Lower lobe of right lung (tissue), 2 donors: ENCODE data around the gene PTPN4. TPM values are rescaled to one million over a fixed set of nuclear protein-coding genes. Genes with fewer than 3 reads are reported as not detected.

ENCODE experiments used
- ATAC-seq, 2 donors: fragments of 200-7000 bp; cut with Tn5 transposase; one replicate each; pipeline ENCODE4 v1.9.1; 2020 to 2022; ENCODE audit warnings: mild to moderate bottlenecking in 2 of 2, moderate library complexity in 2 of 2
- DNase-seq: peaks from one replicate; pipeline ENCODE4 v3.0.0-alpha.2; 2020
- H3K27ac ChIP-seq: fragments of 200-600 bp; one replicate; pipeline ENCODE4 v1.8.0; 2022
- H3K27me3 ChIP-seq: fragments of 200-600 bp; one replicate; pipeline ENCODE4 v1.8.0; 2022; ENCODE audit warnings: low read depth
- H3K36me3 ChIP-seq: fragments of 200-600 bp; one replicate; pipeline ENCODE4 v1.8.0; 2022; ENCODE audit warnings: mild to moderate bottlenecking
- H3K4me1 ChIP-seq: fragments of 200-600 bp; one replicate; pipeline ENCODE4 v1.8.0; 2022
- H3K4me3 ChIP-seq: fragments of 200-600 bp; one replicate; pipeline ENCODE4 v1.8.0; 2022; ENCODE audit warnings: mild to moderate bottlenecking
- H3K9me3 ChIP-seq: fragments of 200-600 bp; one replicate; pipeline ENCODE4 v1.8.0; 2022
- intact Hi-C: fragments of 100-400 bp; cut with DNase I; formaldehyde crosslinking; loops from one replicate; pipeline ENCODE4 v1.11.0; 2022
- total RNA-seq: library from RNA; stranded (reverse); fragmentation: NEBNext Ultra II Directional; extraction: Animal tissue kit (Norgen Biotek cat#: 25700); gene quantifications from one replicate; pipeline ENCODE4 v1.2.1, GENCODE V29; 2021
- TF ChIP-seq, protein P1 (sequence below): fragments of 200-600 bp; IDR thresholded peaks from one replicate; pipeline ENCODE4 v1.8.0; 2022; ENCODE audit warnings: antibody characterized with exemption, mild to moderate bottlenecking
- donor health status: DM: no; HTN: yes; CAD: no; lungs with severe emphysema.

PTPN4 gene
- total RNA-seq, 1 donor from 2014 or later: 44.5 TPM

DNA sequence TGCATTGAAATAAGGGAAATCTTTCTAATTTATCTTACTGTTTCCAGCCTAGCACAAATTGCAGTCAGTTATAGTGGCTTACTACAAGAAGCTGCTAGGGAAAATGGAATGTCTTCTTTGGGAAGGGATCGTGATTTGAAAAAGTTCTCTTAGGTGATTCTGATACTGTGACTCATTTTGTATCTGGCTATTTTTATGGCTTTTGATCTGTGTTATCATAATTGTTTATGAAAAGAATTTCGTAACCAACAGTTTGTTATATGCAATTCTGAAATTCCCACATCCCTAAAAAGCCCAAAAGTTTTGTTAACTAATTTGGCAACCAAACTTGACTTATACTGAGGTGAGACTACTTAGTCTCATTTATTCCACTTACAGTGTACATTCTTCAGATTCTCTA, 12.4 kb downstream of the PTPN4 start:
- TF ChIP-seq, protein P1, sequence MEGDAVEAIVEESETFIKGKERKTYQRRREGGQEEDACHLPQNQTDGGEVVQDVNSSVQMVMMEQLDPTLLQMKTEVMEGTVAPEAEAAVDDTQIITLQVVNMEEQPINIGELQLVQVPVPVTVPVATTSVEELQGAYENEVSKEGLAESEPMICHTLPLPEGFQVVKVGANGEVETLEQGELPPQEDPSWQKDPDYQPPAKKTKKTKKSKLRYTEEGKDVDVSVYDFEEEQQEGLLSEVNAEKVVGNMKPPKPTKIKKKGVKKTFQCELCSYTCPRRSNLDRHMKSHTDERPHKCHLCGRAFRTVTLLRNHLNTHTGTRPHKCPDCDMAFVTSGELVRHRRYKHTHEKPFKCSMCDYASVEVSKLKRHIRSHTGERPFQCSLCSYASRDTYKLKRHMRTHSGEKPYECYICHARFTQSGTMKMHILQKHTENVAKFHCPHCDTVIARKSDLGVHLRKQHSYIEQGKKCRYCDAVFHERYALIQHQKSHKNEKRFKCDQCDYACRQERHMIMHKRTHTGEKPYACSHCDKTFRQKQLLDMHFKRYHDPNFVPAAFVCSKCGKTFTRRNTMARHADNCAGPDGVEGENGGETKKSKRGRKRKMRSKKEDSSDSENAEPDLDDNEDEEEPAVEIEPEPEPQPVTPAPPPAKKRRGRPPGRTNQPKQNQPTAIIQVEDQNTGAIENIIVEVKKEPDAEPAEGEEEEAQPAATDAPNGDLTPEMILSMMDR: no peak
- DNase-seq (no peak), ATAC-seq (no peak)
- no peaks in the 10 kb centered on the region for H3K36me3 ChIP-seq
- H3K4me3 ChIP-seq: no peak overlapping the region
- intact Hi-C loops: no loop called here
- H3K9me3 ChIP-seq: no peaks in the 10 kb centered on the region
- no peaks in the 10 kb centered on the region for H3K27me3 ChIP-seq
- no peaks in the 10 kb centered on the region for H3K4me1 ChIP-seq
- no peak overlapping the region for H3K27ac ChIP-seq

- intact Hi-C loops: no loop called here
- ATAC-seq: no peak
These were observed 13.0 kb downstream of the PTPN4 start for GRCh38 chr2:119772767-119773166.

GRCh38 chr2:119774026-119774425, 14.3 kb downstream of the PTPN4 start:
- DNase-seq (no peak), ATAC-seq (no peak)
- Histone ChIP-seq H3K4me3 (no peak overlapping the region), H3K27me3 (no peaks in the 10 kb centered on the region), H3K4me1 (no peaks in the 10 kb centered on the region), H3K9me3 (no peaks in the 10 kb centered on the region), H3K36me3 (no peaks in the 10 kb centered on the region), H3K27ac (no peak overlapping the region)
- intact Hi-C loops: no loop called here
- TF ChIP-seq, protein P1: no peak

More at GRCh38 chr2:119772767-119773166, 13.0 kb downstream of the PTPN4 start:
- TF ChIP-seq, protein P1: no peak
- no peak overlapping the region for H3K4me3 ChIP-seq
- no peak for DNase-seq
- no peaks in the 10 kb centered on the region for H3K27me3 ChIP-seq
- no peaks in the 10 kb centered on the region for H3K4me1 ChIP-seq
- no peak overlapping the region for H3K27ac ChIP-seq
- H3K9me3 ChIP-seq: no peaks in the 10 kb centered on the region
- no peaks in the 10 kb centered on the region for H3K36me3 ChIP-seq

DNA sequence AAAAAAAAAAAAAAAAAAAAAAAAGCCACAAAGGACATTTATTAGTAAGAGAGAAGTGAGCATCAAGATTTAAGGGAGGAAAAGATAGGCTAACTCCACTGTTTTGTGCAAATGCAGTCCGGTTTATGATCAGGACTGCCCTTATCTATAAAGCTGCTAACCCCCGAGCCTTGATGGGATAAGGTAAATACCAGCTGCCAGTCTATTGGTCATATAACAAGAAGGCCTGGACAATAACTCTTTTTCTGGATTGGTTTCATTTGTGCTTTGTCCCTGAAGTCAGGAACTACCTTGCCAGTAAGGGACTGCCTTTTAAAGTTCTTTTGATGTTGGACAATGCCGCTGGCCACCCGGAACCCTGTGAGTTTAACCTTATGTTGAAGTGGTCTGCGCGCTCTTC, 15.4 kb downstream of the PTPN4 start:
- intact Hi-C loops: no loop called here
- no peak for ATAC-seq

GRCh38 chr2:119782308-119783027, 22.7 kb downstream of the PTPN4 start:
- DNase-seq (no peak), ATAC-seq (no peak)
- Histone ChIP-seq H3K9me3 (no peaks in the 10 kb centered on the region), H3K27me3 (no peaks in the 10 kb centered on the region), H3K27ac (no peak overlapping the region), H3K36me3 (no peaks in the 10 kb centered on the region), H3K4me1 (no peaks in the 10 kb centered on the region), H3K4me3 (no peak overlapping the region)
- TF ChIP-seq, protein P1: no peak
- intact Hi-C loops: no loop called here

More for the DNA sequence above, 15.4 kb downstream of the PTPN4 start:
- no peaks in the 10 kb centered on the region for H3K36me3 ChIP-seq
- H3K27me3 ChIP-seq: no peaks in the 10 kb centered on the region
- H3K27ac ChIP-seq: no peak overlapping the region
- TF ChIP-seq, protein P1: no peak
- H3K4me3 ChIP-seq: no peak overlapping the region
- DNase-seq: no peak
- H3K4me1 ChIP-seq: no peaks in the 10 kb centered on the region
- H3K9me3 ChIP-seq: no peaks in the 10 kb centered on the region
